GM12873 (cell line): ENCODE data around the gene SLC23A3.

Source experiments
- CTCF ChIP-seq: IDR thresholded peaks from 2 replicates; pipeline ENCODE4 v1.5.1; 2012; ENCODE audit warnings: low read depth, mild to moderate bottlenecking, moderate library complexity, low read length, control low read depth; ENCODE audit not compliant: insufficient read depth; ENCODE audit errors: missing control alignments

Gene SLC23A3

GRCh38 chr2:219199470-219200211 lies 29.8 kb upstream of the SLC23A3 start:
- no peak for TF ChIP-seq CTCF

DNA sequence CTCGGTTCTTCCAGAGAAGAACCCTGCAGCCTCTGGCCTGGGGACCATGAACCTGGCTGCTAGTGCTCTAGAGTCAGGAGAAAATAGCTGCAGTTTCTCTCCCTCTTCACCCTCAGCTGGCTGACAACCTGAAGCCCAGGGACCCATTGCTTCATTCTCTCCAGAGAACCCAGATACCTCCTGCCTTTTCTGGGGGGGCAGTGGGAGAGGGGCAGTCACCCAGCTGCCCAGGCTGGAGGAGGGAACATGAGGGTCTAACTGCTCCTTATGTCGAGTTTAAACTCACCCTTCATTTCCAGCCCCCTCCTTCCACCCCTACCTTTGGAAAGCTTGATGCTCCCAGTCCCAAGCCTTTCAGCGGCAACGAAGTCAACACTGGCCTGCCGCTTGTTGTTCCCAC lies 29.1 kb upstream of the SLC23A3 start:
- no peak for TF ChIP-seq CTCF

- no peak for TF ChIP-seq CTCF
These were observed 27.6 kb upstream of the SLC23A3 start for GRCh38 chr2:219197388-219197787.

DNA sequence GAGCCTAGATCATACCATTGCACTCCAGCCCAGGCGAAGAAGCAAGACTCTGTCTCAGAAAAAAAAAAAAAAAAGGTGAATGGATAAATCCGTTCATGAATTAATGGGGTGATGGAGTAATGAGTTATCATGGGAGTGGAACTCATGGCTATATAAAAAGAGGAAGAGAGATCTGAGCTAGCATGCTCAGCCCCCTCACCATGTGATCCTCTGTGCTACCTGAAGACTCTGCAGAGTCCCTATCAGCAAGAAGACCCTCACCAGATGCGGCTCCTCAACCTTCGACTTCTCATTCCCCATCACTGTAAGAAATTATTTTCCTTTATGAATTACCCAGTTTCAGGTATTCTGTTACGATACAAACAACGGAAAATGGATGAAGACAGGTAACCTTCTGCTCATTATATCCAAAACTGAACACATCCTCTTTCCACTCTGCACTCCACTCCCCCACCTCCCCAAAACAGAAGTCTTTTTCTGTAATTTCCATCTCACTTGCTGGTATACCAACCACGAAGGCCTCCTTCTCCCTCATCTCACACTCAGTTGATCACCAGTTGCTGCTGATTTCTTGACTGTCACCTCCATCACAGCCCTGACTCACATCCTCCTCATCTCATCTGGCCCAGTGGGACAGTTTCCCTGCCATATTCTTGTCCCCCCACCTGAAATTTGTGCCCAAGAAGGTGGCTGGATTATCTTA lies 17.1 kb upstream of the SLC23A3 start:
- TF ChIP-seq CTCF: no peak

DNA sequence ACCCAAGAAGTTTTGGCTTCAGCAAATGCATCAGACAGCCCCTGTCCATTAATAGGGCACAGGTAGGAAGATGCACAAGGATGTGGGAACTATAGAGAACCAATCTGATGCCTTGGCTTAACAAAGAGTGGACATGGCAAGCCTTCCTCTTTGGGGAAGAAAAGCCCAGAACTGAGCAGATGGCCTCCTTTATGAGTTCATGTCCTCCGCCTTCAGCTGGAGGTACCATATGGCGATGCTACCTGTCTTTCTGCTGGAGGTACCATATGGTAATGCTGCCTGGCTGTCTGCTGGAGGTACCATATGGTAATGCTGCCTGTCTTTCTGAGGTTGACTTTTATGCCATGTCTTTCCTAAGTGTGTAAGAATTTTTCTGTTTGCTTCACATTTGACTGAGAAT lies 14.3 kb upstream of the SLC23A3 start:
- TF ChIP-seq CTCF: no peak

- no peak for TF ChIP-seq CTCF
These were observed 13.4 kb upstream of the SLC23A3 start for GRCh38 chr2:219183151-219183772.
